KMS-11 (cell line): Measurements from ENCODE around the gene SPOCD1.

Experiments used
- H2AFZ ChIP-seq: fragments of 200-600 bp; sonication (generic); 2 replicates; pipeline ENCODE4 v1.6.1; 2016; ENCODE audit warnings: antibody characterized with exemption, mixed run types, low read depth
- H3K27ac ChIP-seq: fragments of 200-600 bp; sonication (generic); 2 replicates; pipeline ENCODE4 v1.6.1; 2016; ENCODE audit warnings: mild to moderate bottlenecking, mixed run types
- H3K27me3 ChIP-seq: fragments of 200-600 bp; sonication (generic); 2 replicates; pipeline ENCODE4 v1.6.1; 2017; ENCODE audit warnings: mild to moderate bottlenecking, low read depth, mixed run types, moderate library complexity; ENCODE audit not compliant: insufficient read depth
- H3K36me3 ChIP-seq: fragments of 200-600 bp; sonication (generic); 2 replicates; pipeline ENCODE4 v1.6.1; 2017; ENCODE audit warnings: mild to moderate bottlenecking, mixed run types; ENCODE audit not compliant: insufficient read depth
- H3K4me1 ChIP-seq: fragments of 200-600 bp; sonication (generic); 2 replicates; pipeline ENCODE4 v1.6.1; 2016; ENCODE audit warnings: mild to moderate bottlenecking, low read depth, mixed run types; ENCODE audit not compliant: poor library complexity, severe bottlenecking
- H3K4me2 ChIP-seq: fragments of 200-600 bp; sonication (generic); 2 replicates; pipeline ENCODE4 v1.7.0; 2016; ENCODE audit warnings: mild to moderate bottlenecking, mixed run types
- H3K4me3 ChIP-seq: fragments of 200-600 bp; sonication (generic); IDR thresholded peaks from 2 replicates; pipeline ENCODE4 v1.6.1; 2017; ENCODE audit warnings: low read depth, low read length, mixed read lengths; ENCODE audit not compliant: insufficient read depth
- H3K79me2 ChIP-seq: fragments of 200-600 bp; sonication (generic); 2 replicates; pipeline ENCODE4 v1.6.1; 2016; ENCODE audit warnings: low read depth, mixed run types; ENCODE audit not compliant: insufficient read depth
- H3K9ac ChIP-seq: fragments of 200-600 bp; sonication (generic); 2 replicates; pipeline ENCODE4 v1.6.1; 2016; ENCODE audit warnings: mild to moderate bottlenecking, mixed run types
- H4K20me1 ChIP-seq: fragments of 200-600 bp; sonication (generic); 2 replicates; pipeline ENCODE4 v1.6.1; 2016; ENCODE audit warnings: mild to moderate bottlenecking, mixed run types; ENCODE audit not compliant: insufficient read depth
- TF ChIP-seq, protein P1 (sequence below): fragments of 200-600 bp; sonication (generic); conservative IDR thresholded peaks from 2 replicates; pipeline ENCODE4 v1.6.1; 2017; ENCODE audit warnings: low read depth, mild to moderate bottlenecking, antibody characterized with exemption, low read length, moderate library complexity, mixed read lengths

Gene SPOCD1

DNA sequence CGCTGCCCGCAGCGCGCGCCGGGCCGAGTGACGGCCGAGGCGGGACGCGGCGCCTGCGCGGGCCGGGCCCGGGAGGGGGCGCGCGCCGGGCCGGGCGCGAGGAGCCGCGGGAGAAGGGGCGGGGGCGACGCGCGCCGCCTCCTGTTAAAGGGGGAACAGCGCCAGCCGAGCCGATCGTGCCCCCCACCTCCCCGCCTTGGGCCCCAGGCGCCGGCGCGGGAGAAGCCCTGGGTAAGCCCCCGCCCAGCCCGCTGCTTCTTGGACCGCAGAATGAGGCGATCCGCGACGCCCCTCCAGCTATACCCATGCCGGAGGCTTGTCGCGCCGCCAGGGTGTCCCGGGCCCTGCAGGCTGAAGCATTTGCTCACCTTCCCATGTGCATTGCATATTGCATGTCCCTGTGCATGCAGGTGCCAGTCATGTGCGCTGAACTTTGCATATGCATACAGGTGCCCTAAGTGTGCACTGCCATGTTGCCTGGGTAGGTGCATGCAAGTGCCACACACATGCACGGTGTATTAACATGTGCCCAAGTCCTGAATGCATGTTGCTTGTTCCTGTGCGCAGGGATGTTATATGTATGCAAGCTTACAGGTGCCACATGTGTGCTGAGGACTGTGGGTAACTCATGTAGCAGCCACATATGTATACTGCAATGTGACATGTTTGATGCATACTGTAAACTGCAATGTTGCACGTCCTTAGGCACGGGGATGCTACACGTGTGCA is 51.3 kb downstream of the SPOCD1 start, which contains the start of gene ADGRB2:
Gene ADGRB2 (minus strand): TSS at position 29 of the 729 bp plus-strand sequence. CDS start 7,119 bp downstream, outside the sequence.
- Histone ChIP-seq H3K4me3 (peak within 1 kb of the TSS; percentile 43), H3K4me2 (peak within 1 kb of the TSS; percentile 96), H3K79me2 (no peaks in the 10 kb centered on the region), H3K27me3 (peaks cover 48% of the 10 kb centered on the region), H3K4me1 (peaks cover 12% of the 10 kb centered on the region), H3K9ac (no peak within 1 kb of the TSS), H2AFZ (peak within 1 kb of the TSS; percentile 71; the same call in 1 of the 2 replicates), H3K27ac (no peak within 1 kb of the TSS), H3K36me3 (no peaks in the 10 kb centered on the region), H4K20me1 (no peaks in the 10 kb centered on the region)
- TF ChIP-seq, protein P1, sequence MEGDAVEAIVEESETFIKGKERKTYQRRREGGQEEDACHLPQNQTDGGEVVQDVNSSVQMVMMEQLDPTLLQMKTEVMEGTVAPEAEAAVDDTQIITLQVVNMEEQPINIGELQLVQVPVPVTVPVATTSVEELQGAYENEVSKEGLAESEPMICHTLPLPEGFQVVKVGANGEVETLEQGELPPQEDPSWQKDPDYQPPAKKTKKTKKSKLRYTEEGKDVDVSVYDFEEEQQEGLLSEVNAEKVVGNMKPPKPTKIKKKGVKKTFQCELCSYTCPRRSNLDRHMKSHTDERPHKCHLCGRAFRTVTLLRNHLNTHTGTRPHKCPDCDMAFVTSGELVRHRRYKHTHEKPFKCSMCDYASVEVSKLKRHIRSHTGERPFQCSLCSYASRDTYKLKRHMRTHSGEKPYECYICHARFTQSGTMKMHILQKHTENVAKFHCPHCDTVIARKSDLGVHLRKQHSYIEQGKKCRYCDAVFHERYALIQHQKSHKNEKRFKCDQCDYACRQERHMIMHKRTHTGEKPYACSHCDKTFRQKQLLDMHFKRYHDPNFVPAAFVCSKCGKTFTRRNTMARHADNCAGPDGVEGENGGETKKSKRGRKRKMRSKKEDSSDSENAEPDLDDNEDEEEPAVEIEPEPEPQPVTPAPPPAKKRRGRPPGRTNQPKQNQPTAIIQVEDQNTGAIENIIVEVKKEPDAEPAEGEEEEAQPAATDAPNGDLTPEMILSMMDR: no peak

DNA sequence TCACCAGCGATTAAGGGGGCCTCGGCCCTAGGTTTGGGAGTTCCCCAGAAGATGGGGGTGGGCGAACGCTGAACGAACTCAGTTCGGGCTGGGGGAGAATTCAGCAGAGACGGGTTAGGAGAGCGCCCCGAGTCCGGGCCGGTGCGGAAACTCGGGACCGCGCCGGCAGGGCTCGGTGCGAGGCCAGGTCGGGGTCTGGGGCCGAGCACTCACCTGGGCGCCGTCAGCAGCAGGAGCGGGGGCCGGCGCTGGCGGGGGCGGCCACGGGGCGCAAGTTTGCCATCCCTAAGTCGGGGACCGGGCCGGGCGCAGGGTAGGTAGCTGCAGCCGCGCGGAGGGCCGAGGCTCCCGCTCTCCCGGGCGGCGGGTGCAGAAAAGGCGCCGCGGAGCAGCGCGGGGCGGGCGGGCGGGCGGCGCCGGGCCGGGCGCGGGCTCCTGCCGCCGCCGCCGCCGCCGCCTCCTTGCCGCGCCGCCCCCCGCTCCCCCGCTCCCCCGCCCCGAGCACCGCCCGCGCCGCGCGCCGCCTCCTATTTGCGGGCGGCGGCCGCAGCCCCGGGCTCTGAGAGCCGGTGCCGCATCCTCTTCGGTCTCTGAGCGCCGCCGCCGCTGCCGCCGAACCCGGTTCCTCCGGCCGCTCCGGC is 52.0 kb downstream of the SPOCD1 start:
- H2AFZ ChIP-seq: peak overlapping the region; percentile 71; the same call in 1 of the 2 replicates
- H3K4me1 ChIP-seq: peaks cover 12% of the 10 kb centered on the region
- TF ChIP-seq, protein P1: no peak

DNA sequence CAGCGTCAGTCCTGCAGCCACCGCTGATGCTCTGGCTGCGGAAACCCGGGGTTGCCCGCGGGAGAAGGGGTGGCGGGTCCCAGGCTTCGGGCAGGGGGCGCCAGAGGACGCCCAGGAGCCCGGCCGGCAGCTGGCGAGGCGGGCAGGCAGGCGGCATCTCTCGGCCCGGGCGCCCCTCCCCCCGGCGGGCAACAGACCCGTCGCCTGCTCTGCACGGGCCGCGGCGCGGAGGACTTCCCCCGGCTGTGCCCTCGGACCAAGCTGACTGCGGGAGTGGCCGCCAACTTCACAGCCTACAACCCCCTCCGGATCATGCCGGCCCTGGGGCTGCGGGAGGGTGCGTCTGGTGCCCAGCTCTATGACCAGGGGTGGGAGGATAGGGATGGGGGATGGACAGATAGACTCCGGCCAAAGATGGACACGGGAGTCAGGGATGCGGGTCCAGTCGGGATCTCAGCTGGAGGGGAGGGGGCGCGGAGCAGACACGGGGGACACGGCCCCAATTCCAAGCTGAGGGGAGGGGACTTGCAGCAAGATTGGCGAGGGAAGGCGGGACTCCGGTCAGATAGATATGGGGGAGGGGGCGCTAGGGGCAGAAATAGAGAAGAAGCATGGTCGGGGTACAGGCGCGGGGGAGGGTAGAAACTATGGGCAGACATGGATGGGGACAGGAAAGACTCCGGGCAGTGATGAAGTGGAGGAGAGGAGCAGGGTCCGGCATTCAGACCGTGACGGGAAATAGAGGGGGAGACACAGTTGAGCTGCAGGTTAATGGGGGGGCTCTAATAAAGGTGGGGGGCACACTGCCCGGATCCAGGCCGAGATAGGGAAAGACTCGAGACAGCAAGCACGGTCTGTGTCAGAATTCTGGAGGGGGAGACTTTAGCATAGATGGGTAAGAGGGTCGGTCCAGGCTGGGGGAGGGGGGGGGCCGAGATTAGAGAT is 52.8 kb downstream of the SPOCD1 start:
- peaks cover 12% of the 10 kb centered on the region for H3K4me1 ChIP-seq
- H3K4me2 ChIP-seq: peak overlapping the region; percentile 96
- H4K20me1 ChIP-seq: no peaks in the 10 kb centered on the region
- TF ChIP-seq, protein P1: peak; percentile 68
- H3K27me3 ChIP-seq: peaks cover 36% of the 10 kb centered on the region
- peak overlapping the region; percentile 71; the same call in 1 of the 2 replicates for H2AFZ ChIP-seq
- H3K79me2 ChIP-seq: no peaks in the 10 kb centered on the region
- no peaks in the 10 kb centered on the region for H3K36me3 ChIP-seq
- H3K9ac ChIP-seq: no peak overlapping the region
- peak overlapping the region; percentile 43 for H3K4me3 ChIP-seq
- no peak overlapping the region for H3K27ac ChIP-seq

More for the DNA sequence above, 52.0 kb downstream of the SPOCD1 start:
- Histone ChIP-seq H3K27ac (no peak overlapping the region), H3K9ac (no peak overlapping the region), H3K27me3 (peaks cover 41% of the 10 kb centered on the region), H3K4me2 (peak overlapping the region; percentile 96), H4K20me1 (no peaks in the 10 kb centered on the region), H3K36me3 (no peaks in the 10 kb centered on the region), H3K4me3 (no peak overlapping the region), H3K79me2 (no peaks in the 10 kb centered on the region)

DNA sequence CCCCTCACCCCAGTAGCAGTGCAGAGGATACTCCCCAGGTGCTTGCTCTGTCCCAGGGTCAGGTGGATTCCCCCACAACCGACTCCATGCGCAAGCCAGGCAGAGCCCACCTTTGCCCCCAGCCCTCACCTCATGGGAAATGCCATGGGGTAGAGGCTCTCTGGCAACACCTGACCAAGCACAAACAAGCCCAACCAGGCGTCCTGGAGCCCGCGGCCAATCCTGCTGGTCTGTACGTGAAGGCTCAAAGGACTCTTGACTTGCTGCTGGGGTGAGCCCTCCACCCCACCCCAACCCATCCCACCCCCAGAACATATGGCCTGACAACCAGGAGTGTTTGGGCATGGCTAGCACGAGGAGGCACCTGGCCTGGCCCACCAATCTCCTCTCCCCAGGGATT is 53.5 kb downstream of the SPOCD1 start:
- no peaks in the 10 kb centered on the region for H4K20me1 ChIP-seq
- H3K4me3 ChIP-seq: peak overlapping the region; percentile 43
- H3K36me3 ChIP-seq: no peaks in the 10 kb centered on the region
- peak overlapping the region; percentile 96 for H3K4me2 ChIP-seq
- H2AFZ ChIP-seq: no peak overlapping the region
- TF ChIP-seq, protein P1: no peak
- peaks cover 12% of the 10 kb centered on the region for H3K4me1 ChIP-seq
- H3K79me2 ChIP-seq: no peaks in the 10 kb centered on the region
- H3K27me3 ChIP-seq: peaks cover 36% of the 10 kb centered on the region
- no peak overlapping the region for H3K27ac ChIP-seq
- no peak overlapping the region for H3K9ac ChIP-seq
